ENCODE measurements around the gene ACSM5.
"Not testable (repeated sequence)": the region's sequence is repeated elsewhere in the genome, so short reads cannot be mapped to it uniquely, and the experiment has no call there.

DNA sequence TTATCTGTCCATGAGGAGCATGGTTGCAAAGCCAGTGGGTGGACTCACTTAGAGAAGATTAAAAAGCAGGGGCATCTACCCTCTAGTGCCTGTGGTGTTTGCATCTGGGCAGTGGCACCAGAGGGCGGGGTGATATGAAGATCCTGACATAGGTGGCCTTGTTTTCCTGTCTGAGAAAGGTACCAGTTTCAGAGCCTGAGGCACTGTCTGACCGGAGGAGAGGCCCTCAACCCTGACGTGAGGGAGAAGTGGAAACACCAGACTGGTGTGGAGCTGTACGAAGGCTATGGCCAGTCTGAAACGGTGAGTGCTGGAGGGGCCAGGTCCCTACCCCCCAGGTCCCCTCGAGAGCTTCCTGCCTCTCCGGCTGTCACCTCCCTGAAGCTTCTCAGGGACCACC lies 20.2 kb downstream of the ACSM5 start:
- not testable (repeated sequence) for TF ChIP-seq CTCF, POLR2A (IDR thresholded peaks at IDR 0.05)
